Measurements from ENCODE around the gene ACOT9.

GRCh38 chrX:23662187-23662586 is 80.9 kb downstream of the ACOT9 start:
- no peak for TF ChIP-seq POLR2A (IDR thresholded peaks at IDR 0.05)
- TF ChIP-seq, protein P1, sequence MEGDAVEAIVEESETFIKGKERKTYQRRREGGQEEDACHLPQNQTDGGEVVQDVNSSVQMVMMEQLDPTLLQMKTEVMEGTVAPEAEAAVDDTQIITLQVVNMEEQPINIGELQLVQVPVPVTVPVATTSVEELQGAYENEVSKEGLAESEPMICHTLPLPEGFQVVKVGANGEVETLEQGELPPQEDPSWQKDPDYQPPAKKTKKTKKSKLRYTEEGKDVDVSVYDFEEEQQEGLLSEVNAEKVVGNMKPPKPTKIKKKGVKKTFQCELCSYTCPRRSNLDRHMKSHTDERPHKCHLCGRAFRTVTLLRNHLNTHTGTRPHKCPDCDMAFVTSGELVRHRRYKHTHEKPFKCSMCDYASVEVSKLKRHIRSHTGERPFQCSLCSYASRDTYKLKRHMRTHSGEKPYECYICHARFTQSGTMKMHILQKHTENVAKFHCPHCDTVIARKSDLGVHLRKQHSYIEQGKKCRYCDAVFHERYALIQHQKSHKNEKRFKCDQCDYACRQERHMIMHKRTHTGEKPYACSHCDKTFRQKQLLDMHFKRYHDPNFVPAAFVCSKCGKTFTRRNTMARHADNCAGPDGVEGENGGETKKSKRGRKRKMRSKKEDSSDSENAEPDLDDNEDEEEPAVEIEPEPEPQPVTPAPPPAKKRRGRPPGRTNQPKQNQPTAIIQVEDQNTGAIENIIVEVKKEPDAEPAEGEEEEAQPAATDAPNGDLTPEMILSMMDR (IDR thresholded peaks at IDR 0.05), result no peak
